H1 (cell line): ENCODE measurements around the gene HDGFL3. TPM values are rescaled to one million over a fixed set of nuclear protein-coding genes. Genes with fewer than 3 reads are reported as not detected.

Experiments
- CTCF ChIA-PET: fragments of 300-600 bp; sonication (Branson Sonifier 250); formaldehyde crosslinking; loops from one replicate; lab custom pipeline; 2021; ENCODE audit not compliant: partially characterized antibody; lab: Charles Lee
- POLR2A ChIA-PET: fragments of 300-600 bp; sonication (Branson Sonifier 250); formaldehyde crosslinking; loops from one replicate; lab custom pipeline; 2021; ENCODE audit warnings: inconsistent platforms; ENCODE audit not compliant: partially characterized antibody; lab: Charles Lee
- DNase-seq, 2 experiments: peaks; one replicate each; pipeline versions ENCODE4 v3.0.0 to v3.0.0-alpha.2; 2010 to 2022; ENCODE audit warnings: low spot score in 2 of 2, low read depth in 1 of 2, mixed read lengths in 1 of 2
- FAIRE-seq: peaks from 2 replicates; lab custom pipeline; 2011; peaks lifted over from hg19 to GRCh38; lab: Jason Lieb, UNC
- H2AFZ ChIP-seq: 2 replicates; pipeline ENCODE4 v1.8.1; 2012; ENCODE audit warnings: low read length, inconsistent platforms
- H2AK5ac ChIP-seq: 2 replicates; pipeline ENCODE4 v1.6.1; 2013; ENCODE audit warnings: low read depth, low read length
- H2BK120ac ChIP-seq: replicated peaks from 2 replicates; pipeline ENCODE3; 2013; ENCODE audit warnings: low read depth, low read length, inconsistent platforms
- H2BK12ac ChIP-seq: 2 replicates; pipeline ENCODE4 v1.6.1; 2013; ENCODE audit warnings: low read depth, low read length
- H2BK15ac ChIP-seq: 2 replicates; pipeline ENCODE4 v1.6.1; 2013; ENCODE audit warnings: low read length
- H2BK20ac ChIP-seq: 2 replicates; pipeline ENCODE4 v1.6.1; 2013; ENCODE audit warnings: low read length
- H2BK5ac ChIP-seq: 2 replicates; pipeline ENCODE4 v1.6.1; 2013; ENCODE audit warnings: low read depth, low read length
- H3K14ac ChIP-seq: 2 replicates; pipeline ENCODE4 v1.6.1; 2013; ENCODE audit warnings: inconsistent platforms; ENCODE audit not compliant: insufficient read length
- H3K18ac ChIP-seq: 2 replicates; pipeline ENCODE4 v1.6.1; 2013; ENCODE audit warnings: low read length; ENCODE audit errors: extremely low read depth
- H3K23ac ChIP-seq: 2 replicates; pipeline ENCODE4 v1.6.1; 2013; ENCODE audit warnings: inconsistent platforms; ENCODE audit not compliant: insufficient read length
- H3K23me2 ChIP-seq: 2 replicates; pipeline ENCODE4 v1.6.1; 2013; ENCODE audit warnings: low read depth, low read length
- H3K27ac ChIP-seq: 2 replicates; pipeline ENCODE4 v1.6.1; 2011; ENCODE audit warnings: low read depth, low read length, inconsistent platforms
- H3K27me3 ChIP-seq, 4 experiments: replicated peaks in 1 of 4; 1 replicate in 1 of 4; 2 replicates in 3 of 4; pipeline versions ENCODE4 v1.6.1 to v1.8.1; 2011 to 2013; ENCODE audit warnings: low read length in 3 of 4, mild to moderate bottlenecking in 3 of 4, inconsistent platforms in 2 of 4, mixed read lengths in 2 of 4, moderate library complexity in 1 of 4; ENCODE audit not compliant: control insufficient read depth in 3 of 4, insufficient read depth in 3 of 4; ENCODE audit errors: extremely low read depth in 1 of 4
- H3K36me3 ChIP-seq, 4 experiments: 2 replicates each; pipeline versions ENCODE4 v1.6.1 to v1.8.1; 2011 to 2013; ENCODE audit warnings: mild to moderate bottlenecking in 4 of 4, low read length in 3 of 4, moderate library complexity in 2 of 4, control low read depth in 1 of 4, inconsistent platforms in 1 of 4; ENCODE audit not compliant: insufficient read depth in 4 of 4, control insufficient read depth in 2 of 4
- H3K4ac ChIP-seq: replicated peaks from 2 replicates; pipeline ENCODE3; 2013; ENCODE audit warnings: low read length, low read depth, mixed read lengths, inconsistent platforms; ENCODE audit not compliant: insufficient read length
- H3K4me1 ChIP-seq, 4 experiments: replicated peaks in 1 of 4; 1 replicate in 1 of 4; 2 replicates in 3 of 4; pipeline versions ENCODE4 v1.6.1 to v1.8.1; 2011 to 2013; ENCODE audit warnings: low read length in 3 of 4, inconsistent platforms in 2 of 4, mixed read lengths in 1 of 4; ENCODE audit not compliant: insufficient read depth in 4 of 4, control insufficient read depth in 3 of 4
- H3K4me2 ChIP-seq, 2 experiments: 2 replicates each; pipeline versions ENCODE4 v1.6.1 to v1.8.1; 2011 to 2013; ENCODE audit warnings: low read depth in 2 of 2, low read length in 2 of 2, control low read depth in 1 of 2, inconsistent platforms in 1 of 2, mild to moderate bottlenecking in 1 of 2; ENCODE audit not compliant: insufficient read depth in 1 of 2
- H3K4me3 ChIP-seq, 4 experiments: fragments of 200-600, 300-600 bp in 1 of 4; sonication (generic), shearing (Covaris generic), sonication (Bioruptor Twin) in 1 of 4; 2 replicates each; pipeline versions ENCODE4 v1.5.1 to v1.8.1; 2011 to 2016; ENCODE audit warnings: low read length in 4 of 4, low read depth in 3 of 4, control low read depth in 2 of 4, inconsistent platforms in 2 of 4, mild to moderate bottlenecking in 2 of 4, mixed read lengths in 1 of 4, moderate library complexity in 1 of 4; ENCODE audit not compliant: insufficient read depth in 2 of 4; ENCODE audit errors: extremely low read depth in 1 of 4
- H3K56ac ChIP-seq: replicated peaks from 2 replicates; pipeline ENCODE3; 2013; ENCODE audit warnings: low read depth, mild to moderate bottlenecking, mixed read lengths, low read length, inconsistent platforms; ENCODE audit not compliant: insufficient read length
- H3K79me1 ChIP-seq: 2 replicates; pipeline ENCODE4 v1.6.1; 2013; ENCODE audit warnings: low read depth, low read length, control low read depth
- H3K79me2 ChIP-seq, 2 experiments: 2 replicates each; pipeline versions ENCODE4 v1.6.1 to v1.8.1; 2012 to 2013; ENCODE audit warnings: low read length in 2 of 2, mild to moderate bottlenecking in 2 of 2, inconsistent platforms in 1 of 2; ENCODE audit not compliant: insufficient read depth in 2 of 2, control insufficient read depth in 1 of 2
- H3K9ac ChIP-seq, 4 experiments: replicated peaks in 1 of 4; 1 replicate in 1 of 4; 2 replicates in 3 of 4; pipeline versions ENCODE4 v1.6.1 to v1.8.1; 2011 to 2013; ENCODE audit warnings: low read depth in 3 of 4, low read length in 3 of 4, control low read depth in 2 of 4, mild to moderate bottlenecking in 2 of 4, moderate library complexity in 2 of 4, inconsistent platforms in 1 of 4; ENCODE audit errors: extremely low read depth in 1 of 4
- H3K9me3 ChIP-seq, 2 experiments: 2 replicates each; pipeline versions ENCODE4 v1.6.1 to v1.8.1; 2012 to 2013; ENCODE audit warnings: mild to moderate bottlenecking in 2 of 2, moderate library complexity in 2 of 2, control low read depth in 1 of 2, inconsistent platforms in 1 of 2, low read depth in 1 of 2, low read length in 1 of 2, mixed read lengths in 1 of 2; ENCODE audit not compliant: insufficient read depth in 2 of 2
- H4K20me1 ChIP-seq, 2 experiments: replicated peaks in 1 of 2; 2 replicates each; pipeline versions ENCODE3 to v1.8.1; 2011 to 2013; ENCODE audit warnings: inconsistent platforms in 2 of 2, low read length in 2 of 2, mild to moderate bottlenecking in 1 of 2; ENCODE audit not compliant: insufficient read depth in 2 of 2, control insufficient read depth in 1 of 2
- H4K5ac ChIP-seq: 2 replicates; pipeline ENCODE4 v1.6.1; 2013; ENCODE audit warnings: low read length, low read depth, mixed read lengths, inconsistent platforms; ENCODE audit not compliant: insufficient read length
- H4K8ac ChIP-seq: 2 replicates; pipeline ENCODE4 v1.8.0; 2013; ENCODE audit warnings: mild to moderate bottlenecking, moderate library complexity, low read length, inconsistent platforms; ENCODE audit not compliant: insufficient read depth; ENCODE audit errors: extremely low read depth
- H4K91ac ChIP-seq: replicated peaks from 2 replicates; pipeline ENCODE3; 2013; ENCODE audit warnings: low read length, mixed read lengths, inconsistent platforms; ENCODE audit not compliant: insufficient read length
- ATF2 ChIP-seq: IDR thresholded peaks from 2 replicates; pipeline ENCODE4 v1.6.1; 2012; ENCODE audit warnings: low read length, inconsistent platforms
- CEBPB ChIP-seq: IDR thresholded peaks from 2 replicates; pipeline ENCODE4 v1.6.1; 2012; ENCODE audit warnings: low read depth, low read length
- CHD2 ChIP-seq: IDR thresholded peaks from 2 replicates; pipeline ENCODE4 v1.6.1; 2012; ENCODE audit warnings: low read length, improper control_type of control experiment
- GABPA ChIP-seq: IDR thresholded peaks from 2 replicates; pipeline ENCODE4 v1.6.1; 2011; ENCODE audit warnings: mild to moderate bottlenecking, low read length, moderate library complexity, borderline replicate concordance; ENCODE audit not compliant: insufficient read depth
- HDAC6 ChIP-seq: IDR thresholded peaks from one replicate; pipeline ENCODE4 v1.7.1; 2012; ENCODE audit warnings: low read depth, mild to moderate bottlenecking, inconsistent platforms, low read length, moderate library complexity
- MAFK ChIP-seq: IDR thresholded peaks from 2 replicates; pipeline ENCODE4 v1.6.1; 2012; ENCODE audit warnings: low read depth, mild to moderate bottlenecking, improper control_type of control experiment, low read length
- SIX5 ChIP-seq: IDR thresholded peaks from 2 replicates; pipeline ENCODE4 v1.6.1; 2011; ENCODE audit warnings: mild to moderate bottlenecking, low read depth, low read length
- SP1 ChIP-seq: IDR thresholded peaks from 2 replicates; pipeline ENCODE4 v1.6.1; 2011; ENCODE audit warnings: low read depth, low read length
- SP2 ChIP-seq: IDR thresholded peaks from 2 replicates; pipeline ENCODE4 v1.6.1; 2012; ENCODE audit warnings: mild to moderate bottlenecking, low read length, inconsistent platforms
- TBP ChIP-seq: IDR thresholded peaks from 2 replicates; pipeline ENCODE4 v1.6.1; 2011; ENCODE audit warnings: low read depth, low read length, improper control_type of control experiment
- WGBS, 2 experiments: shearing (Covaris generic) in 1 of 2; methylation state at CpG; one replicate each; pipeline versions ENCODE4 v1.1.6 to v1.1.7; 2013 to 2015; ENCODE audit warnings: low lambda C conversion rate in 2 of 2, mixed read lengths in 2 of 2, inconsistent platforms in 1 of 2, low coverage in 1 of 2, missing lambda C conversion rate in 1 of 2; ENCODE audit not compliant: insufficient replicate concordance in 2 of 2, insufficient coverage in 1 of 2, insufficient read length in 1 of 2; ENCODE audit errors: extremely low coverage in 1 of 2, missing lambda C conversion rate in 1 of 2; 5-methylcytosine and 5-hydroxymethylcytosine counted together
- polyA plus RNA-seq, 7 experiments: library from polyadenylated mRNA; depleted of rRNA in 3 of 7; stranded (reverse) in 5 of 7; unstranded in 2 of 7; fragments of >200 nt in 5 of 7; fragments of 200-250 nt in 2 of 7; gene quantifications; 1 replicate in 5 of 7; 2 replicates in 1 of 7; 4 replicates in 1 of 7; pipeline versions ENCODE4 v1.2.1 to v1.2.3, GENCODE V29; 2011 to 2013; ENCODE audit warnings: missing spikeins in 2 of 7, mixed read lengths in 2 of 7
- total RNA-seq: library from RNA; stranded (reverse); fragmentation: NEBNext Ultra II Directional; extraction: Animal tissue kit (Norgen Biotek cat#: 25700); gene quantifications from 2 replicates; pipeline ENCODE4 v1.2.1, GENCODE V29; 2021

HDGFL3 gene
- total and polyA plus RNA-seq, 2 of the 8 experiments (the other 6 are each of a cell fraction or from before 2014, with no cell fraction given), result 14.1 to 149 TPM

GRCh38 chr15:83112956-83113299, 94.7 kb downstream of the HDGFL3 start:
- CTCF ChIA-PET, result interaction anchor here (0.6 to 0.9 kb wide), 2 partner anchors 101 to 337 kb away, joined by 3 to 4 read pairs; partner anchors contain the start of gene C15orf40
- 74% methylated on average over 3 of the region's 3 CpGs; no CpG with 5 or more reads in 1 of the 2 experiments for WGBS, 2 experiments

More at GRCh38 chr15:83112956-83113299, 94.7 kb downstream of the HDGFL3 start:
- H3K23me2 ChIP-seq, result peaks cover 8% of the 10 kb centered on the region; the same call in 1 of the 2 replicates
- no peak overlapping the region for H2AFZ ChIP-seq
- no peak for FAIRE-seq
- H3K79me1 ChIP-seq, result no peaks in the 10 kb centered on the region
- H3K27ac ChIP-seq, result no peak overlapping the region
- no peak overlapping the region for H2BK5ac ChIP-seq
- no peak overlapping the region for H3K9ac ChIP-seq
- no peak overlapping the region for H3K4me2 ChIP-seq
- H3K4me3 ChIP-seq, result no peak overlapping the region
- H2BK120ac ChIP-seq, result no peak overlapping the region
- no peak overlapping the region for H3K18ac ChIP-seq
- no peak overlapping the region for H3K23ac ChIP-seq
- no peak for DNase-seq
- no peak overlapping the region for H4K5ac ChIP-seq
- no peaks in the 10 kb centered on the region for H3K9me3 ChIP-seq
- H2AK5ac ChIP-seq, result no peak overlapping the region
- no peak overlapping the region for H4K91ac ChIP-seq
- no peak for TF ChIP-seq MAFK
- no peak for TF ChIP-seq SIX5
- no peak for TF ChIP-seq CHD2
- no peak for TF ChIP-seq HDAC6
- no peak for TF ChIP-seq ATF2
- no peak for TF ChIP-seq CEBPB
- no peak for TF ChIP-seq TBP
- TF ChIP-seq SP1, result no peak
- no peak for TF ChIP-seq SP2
- no peak for TF ChIP-seq GABPA
- no peak overlapping the region for H3K56ac ChIP-seq
- H3K79me2 ChIP-seq, result no peaks in the 10 kb centered on the region
- H2BK15ac ChIP-seq, result no peak overlapping the region
- peaks cover 0 to 6% (median 2%) of the 10 kb centered on the region in 4 experiments; a peak in 3 of 7 replicates for H3K4me1 ChIP-seq
- no peak overlapping the region for H2BK12ac ChIP-seq
- peaks cover 0 to 4% of the 10 kb centered on the region in 2 experiments for H4K20me1 ChIP-seq
- no peak overlapping the region for H4K8ac ChIP-seq
- no peak overlapping the region for H3K4ac ChIP-seq
- no peaks in the 10 kb centered on the region for H3K36me3 ChIP-seq
- no peak overlapping the region for H3K14ac ChIP-seq
- POLR2A ChIA-PET, result interaction anchor here (1.6 to 1.8 kb wide), 2 partner anchors 12 to 14 kb away, joined by 4 to 5 read pairs; no protein-coding TSS in a partner anchor
- H2BK20ac ChIP-seq, result no peak overlapping the region
- H3K27me3 ChIP-seq, result peaks cover 0 to 13% (median 8%) of the 10 kb centered on the region in 4 experiments; a peak in 6 of 7 replicates
